Activated T-cell treated with anti-CD3 and anti-CD28 coated beads for 1 hour (primary cell): Measurements from ENCODE around the gene MYO16.
"Not testable (repeated sequence)": the region's sequence is repeated elsewhere in the genome, so short reads cannot be mapped to it uniquely, and the experiment has no call there.

Experiments
- DNase-seq: peaks from one replicate; pipeline ENCODE4 v3.0.0-alpha.2; 2020; ENCODE audit warnings: low read depth

The MYO16 gene

GRCh38 chr13:108983273-108983672 is 353.9 kb downstream of the MYO16 start:
- DNase-seq: no peak

- DNase-seq: no peak
Measured at GRCh38 chr13:108984251-108984920, 355.0 kb downstream of the MYO16 start.

GRCh38 chr13:108985166-108985565 is 355.8 kb downstream of the MYO16 start:
- DNase-seq: no peak

- no peak for DNase-seq
Measured at GRCh38 chr13:108987517-108987916, 358.1 kb downstream of the MYO16 start.

- no peak for DNase-seq
Measured at GRCh38 chr13:108987944-108988343, 358.5 kb downstream of the MYO16 start.

GRCh38 chr13:108991416-108991815 is 362.0 kb downstream of the MYO16 start:
- DNase-seq: not testable (repeated sequence)

GRCh38 chr13:108993346-108993745 is 363.9 kb downstream of the MYO16 start:
- DNase-seq: no peak

- no peak for DNase-seq
Measured at GRCh38 chr13:108996430-108996829, 367.0 kb downstream of the MYO16 start.

GRCh38 chr13:109000207-109000606 is 370.8 kb downstream of the MYO16 start:
- DNase-seq: no peak

- DNase-seq: no peak
Measured at GRCh38 chr13:109002934-109003333, 373.5 kb downstream of the MYO16 start.

GRCh38 chr13:109007946-109008345 is 378.5 kb downstream of the MYO16 start:
- no peak for DNase-seq

- no peak for DNase-seq
Measured at GRCh38 chr13:109009756-109010155, 380.3 kb downstream of the MYO16 start.

- DNase-seq: no peak
Measured at GRCh38 chr13:109010912-109011311, 381.5 kb downstream of the MYO16 start.

- DNase-seq: no peak
Measured at GRCh38 chr13:109012115-109012514, 382.7 kb downstream of the MYO16 start.

GRCh38 chr13:109021558-109021957 is 392.1 kb downstream of the MYO16 start:
- no peak for DNase-seq

GRCh38 chr13:109024611-109025010 is 395.2 kb downstream of the MYO16 start:
- DNase-seq: no peak

GRCh38 chr13:109026266-109026665 is 396.9 kb downstream of the MYO16 start:
- no peak for DNase-seq

GRCh38 chr13:109028624-109029023 is 399.2 kb downstream of the MYO16 start:
- no peak for DNase-seq

GRCh38 chr13:109033090-109033489 is 403.7 kb downstream of the MYO16 start:
- DNase-seq: no peak

- DNase-seq: no peak
Measured at GRCh38 chr13:109036078-109036780, 406.8 kb downstream of the MYO16 start.

- no peak for DNase-seq
Measured at GRCh38 chr13:109043636-109044035, 414.2 kb downstream of the MYO16 start.

GRCh38 chr13:109055850-109056249 is 426.4 kb downstream of the MYO16 start:
- DNase-seq: no peak

- no peak for DNase-seq
Measured at GRCh38 chr13:109058087-109058486, 428.7 kb downstream of the MYO16 start.

GRCh38 chr13:109072505-109072904 is 443.1 kb downstream of the MYO16 start:
- DNase-seq: no peak
